Measurements from ENCODE around the gene AK5.
A peak's percentile ranks its signal among the peaks of the same experiment; 100 is the strongest.

DNA sequence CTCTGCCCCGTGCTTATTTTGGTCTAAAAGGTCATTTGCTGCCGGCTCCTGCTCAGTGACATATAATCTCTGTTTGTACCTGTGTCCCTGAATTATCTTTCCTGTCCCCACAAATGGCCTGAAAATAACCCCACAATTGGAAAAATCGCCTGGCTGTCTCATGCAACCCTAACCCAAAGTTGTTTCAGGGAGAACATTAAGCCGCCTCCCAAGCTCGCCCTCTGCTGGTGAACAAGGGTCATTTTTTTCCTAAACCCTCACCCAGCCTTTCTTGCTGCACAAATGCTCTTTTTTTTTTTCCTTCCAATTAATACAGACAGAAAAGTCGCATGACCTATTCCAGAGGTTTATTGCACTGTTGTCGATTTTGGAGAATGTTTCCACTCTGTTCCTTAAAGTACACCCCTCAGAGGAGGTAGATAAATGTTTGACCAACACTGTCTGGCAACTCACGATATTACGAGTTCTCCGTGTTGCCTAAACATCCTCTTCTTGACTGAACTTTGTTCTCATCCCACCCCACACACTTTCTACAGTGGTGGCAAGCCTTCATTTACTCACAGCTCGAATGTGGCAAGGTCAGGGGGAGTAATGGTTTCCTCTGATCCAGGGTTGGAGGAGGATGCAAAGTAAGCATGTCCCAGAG, 252.0 kb downstream of the AK5 start:
- TF ChIP-seq, protein P1, sequence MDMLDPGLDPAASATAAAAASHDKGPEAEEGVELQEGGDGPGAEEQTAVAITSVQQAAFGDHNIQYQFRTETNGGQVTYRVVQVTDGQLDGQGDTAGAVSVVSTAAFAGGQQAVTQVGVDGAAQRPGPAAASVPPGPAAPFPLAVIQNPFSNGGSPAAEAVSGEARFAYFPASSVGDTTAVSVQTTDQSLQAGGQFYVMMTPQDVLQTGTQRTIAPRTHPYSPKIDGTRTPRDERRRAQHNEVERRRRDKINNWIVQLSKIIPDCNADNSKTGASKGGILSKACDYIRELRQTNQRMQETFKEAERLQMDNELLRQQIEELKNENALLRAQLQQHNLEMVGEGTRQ (IDR thresholded peaks at IDR 0.05; ENCODE audit: low read depth, low read length): no peak
- TF ChIP-seq POLR2A (IDR thresholded peaks at IDR 0.05; ENCODE audit: low read depth, low read length) (no peak), MXI1 (IDR thresholded peaks at IDR 0.05; ENCODE audit: borderline replicate concordance, low read depth, low read length) (no peak), RFX5 (IDR thresholded peaks at IDR 0.05; ENCODE audit: low read depth, low read length) (no peak)
- TF ChIP-seq, protein P2, sequence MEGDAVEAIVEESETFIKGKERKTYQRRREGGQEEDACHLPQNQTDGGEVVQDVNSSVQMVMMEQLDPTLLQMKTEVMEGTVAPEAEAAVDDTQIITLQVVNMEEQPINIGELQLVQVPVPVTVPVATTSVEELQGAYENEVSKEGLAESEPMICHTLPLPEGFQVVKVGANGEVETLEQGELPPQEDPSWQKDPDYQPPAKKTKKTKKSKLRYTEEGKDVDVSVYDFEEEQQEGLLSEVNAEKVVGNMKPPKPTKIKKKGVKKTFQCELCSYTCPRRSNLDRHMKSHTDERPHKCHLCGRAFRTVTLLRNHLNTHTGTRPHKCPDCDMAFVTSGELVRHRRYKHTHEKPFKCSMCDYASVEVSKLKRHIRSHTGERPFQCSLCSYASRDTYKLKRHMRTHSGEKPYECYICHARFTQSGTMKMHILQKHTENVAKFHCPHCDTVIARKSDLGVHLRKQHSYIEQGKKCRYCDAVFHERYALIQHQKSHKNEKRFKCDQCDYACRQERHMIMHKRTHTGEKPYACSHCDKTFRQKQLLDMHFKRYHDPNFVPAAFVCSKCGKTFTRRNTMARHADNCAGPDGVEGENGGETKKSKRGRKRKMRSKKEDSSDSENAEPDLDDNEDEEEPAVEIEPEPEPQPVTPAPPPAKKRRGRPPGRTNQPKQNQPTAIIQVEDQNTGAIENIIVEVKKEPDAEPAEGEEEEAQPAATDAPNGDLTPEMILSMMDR (conservative IDR thresholded peaks at IDR 0.05; ENCODE audit: low read depth, low read length): peak; percentile 80
- TF ChIP-seq, protein P3, sequence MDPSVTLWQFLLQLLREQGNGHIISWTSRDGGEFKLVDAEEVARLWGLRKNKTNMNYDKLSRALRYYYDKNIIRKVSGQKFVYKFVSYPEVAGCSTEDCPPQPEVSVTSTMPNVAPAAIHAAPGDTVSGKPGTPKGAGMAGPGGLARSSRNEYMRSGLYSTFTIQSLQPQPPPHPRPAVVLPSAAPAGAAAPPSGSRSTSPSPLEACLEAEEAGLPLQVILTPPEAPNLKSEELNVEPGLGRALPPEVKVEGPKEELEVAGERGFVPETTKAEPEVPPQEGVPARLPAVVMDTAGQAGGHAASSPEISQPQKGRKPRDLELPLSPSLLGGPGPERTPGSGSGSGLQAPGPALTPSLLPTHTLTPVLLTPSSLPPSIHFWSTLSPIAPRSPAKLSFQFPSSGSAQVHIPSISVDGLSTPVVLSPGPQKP (IDR thresholded peaks at IDR 0.05; ENCODE audit: borderline replicate concordance, low read depth, low read length): no peak
